ENCODE results near the gene PKHD1.

PKHD1 gene, protein sequence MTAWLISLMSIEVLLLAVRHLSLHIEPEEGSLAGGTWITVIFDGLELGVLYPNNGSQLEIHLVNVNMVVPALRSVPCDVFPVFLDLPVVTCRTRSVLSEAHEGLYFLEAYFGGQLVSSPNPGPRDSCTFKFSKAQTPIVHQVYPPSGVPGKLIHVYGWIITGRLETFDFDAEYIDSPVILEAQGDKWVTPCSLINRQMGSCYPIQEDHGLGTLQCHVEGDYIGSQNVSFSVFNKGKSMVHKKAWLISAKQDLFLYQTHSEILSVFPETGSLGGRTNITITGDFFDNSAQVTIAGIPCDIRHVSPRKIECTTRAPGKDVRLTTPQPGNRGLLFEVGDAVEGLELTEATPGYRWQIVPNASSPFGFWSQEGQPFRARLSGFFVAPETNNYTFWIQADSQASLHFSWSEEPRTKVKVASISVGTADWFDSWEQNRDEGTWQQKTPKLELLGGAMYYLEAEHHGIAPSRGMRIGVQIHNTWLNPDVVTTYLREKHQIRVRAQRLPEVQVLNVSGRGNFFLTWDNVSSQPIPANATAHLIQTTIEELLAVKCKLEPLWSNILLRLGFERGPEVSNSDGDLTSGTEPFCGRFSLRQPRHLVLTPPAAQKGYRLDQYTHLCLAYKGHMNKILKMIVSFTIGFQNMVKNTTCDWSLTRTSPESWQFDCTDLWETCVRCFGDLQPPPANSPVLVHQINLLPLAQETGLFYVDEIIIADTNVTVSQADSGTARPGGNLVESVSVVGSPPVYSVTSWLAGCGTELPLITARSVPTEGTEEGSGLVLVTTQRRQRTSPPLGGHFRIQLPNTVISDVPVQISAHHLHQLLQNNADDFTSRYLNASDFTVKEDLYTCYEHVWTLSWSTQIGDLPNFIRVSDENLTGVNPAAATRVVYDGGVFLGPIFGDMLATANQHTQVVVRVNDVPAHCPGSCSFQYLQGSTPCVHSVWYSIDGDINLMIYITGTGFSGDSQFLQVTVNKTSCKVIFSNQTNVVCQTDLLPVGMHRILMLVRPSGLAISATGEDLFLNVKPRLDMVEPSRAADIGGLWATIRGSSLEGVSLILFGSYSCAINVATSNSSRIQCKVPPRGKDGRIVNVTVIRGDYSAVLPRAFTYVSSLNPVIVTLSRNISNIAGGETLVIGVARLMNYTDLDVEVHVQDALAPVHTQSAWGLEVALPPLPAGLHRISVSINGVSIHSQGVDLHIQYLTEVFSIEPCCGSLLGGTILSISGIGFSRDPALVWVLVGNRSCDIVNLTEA (N-terminal part only)

DNA sequence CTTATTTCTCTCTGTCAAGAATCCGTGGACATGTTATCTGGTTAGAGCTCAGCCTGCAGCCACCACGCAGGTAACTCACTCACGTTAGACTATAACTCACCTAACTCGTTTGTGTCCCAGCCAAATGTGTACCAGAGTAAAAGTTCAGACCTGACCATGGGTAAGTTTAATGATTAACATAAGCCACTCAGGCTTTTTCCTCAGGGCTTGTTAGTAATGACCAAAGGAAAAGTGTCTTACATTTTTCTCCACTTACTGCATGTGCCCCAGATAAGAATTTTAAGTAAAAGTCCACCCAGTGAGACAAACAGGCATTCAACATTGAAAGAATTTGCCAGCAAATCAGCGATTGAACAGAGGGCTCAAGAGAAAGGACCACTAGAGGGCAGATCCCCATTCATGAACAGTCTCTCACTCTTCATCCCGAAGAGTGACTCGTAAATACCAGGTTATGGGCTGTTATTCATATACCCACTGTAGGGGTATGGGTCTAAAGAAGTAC is at the start of gene PKHD1:
PKHD1 (minus strand) TSS at position 116 of the 502 bp plus-strand sequence. CDS start 2,680 bp downstream, outside the sequence.
- peak; percentile 14 for DNase-seq
- in situ Hi-C loops (cut with MboI; ENCODE audit: low pct_unique_long_range_greater_than_20kb, low sequenced_read_pairs) = no loop called here

DNA sequence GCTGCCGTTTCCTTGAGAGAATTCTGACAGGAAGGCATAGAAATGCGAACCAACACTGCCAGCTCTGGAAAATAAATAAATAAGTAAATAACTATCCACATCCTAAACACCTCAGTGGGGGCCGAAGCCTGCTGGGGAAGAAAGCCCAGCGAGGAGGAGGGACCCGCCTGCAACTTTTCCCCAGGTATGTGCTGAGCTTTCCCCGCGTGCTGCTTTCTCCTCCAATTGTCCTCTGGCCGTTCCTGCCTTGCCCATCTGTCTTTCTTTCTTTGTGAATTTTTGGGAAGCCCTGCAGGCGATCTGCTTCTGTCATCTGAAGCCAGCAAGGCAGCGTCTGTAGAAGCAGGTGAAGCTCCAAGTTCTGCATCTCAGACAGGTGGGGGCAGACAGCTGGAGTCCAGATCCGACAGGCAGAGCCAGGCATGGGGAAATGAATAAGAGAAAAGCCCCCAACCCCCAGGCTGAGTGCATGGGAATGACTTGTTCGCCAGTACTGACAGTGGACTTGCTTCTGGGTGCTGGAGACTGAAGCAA is 49.6 kb upstream of the PKHD1 start:
- no peak for DNase-seq
- in situ Hi-C loops (cut with MboI; ENCODE audit: low pct_unique_long_range_greater_than_20kb, low sequenced_read_pairs) = no loop called here

DNA sequence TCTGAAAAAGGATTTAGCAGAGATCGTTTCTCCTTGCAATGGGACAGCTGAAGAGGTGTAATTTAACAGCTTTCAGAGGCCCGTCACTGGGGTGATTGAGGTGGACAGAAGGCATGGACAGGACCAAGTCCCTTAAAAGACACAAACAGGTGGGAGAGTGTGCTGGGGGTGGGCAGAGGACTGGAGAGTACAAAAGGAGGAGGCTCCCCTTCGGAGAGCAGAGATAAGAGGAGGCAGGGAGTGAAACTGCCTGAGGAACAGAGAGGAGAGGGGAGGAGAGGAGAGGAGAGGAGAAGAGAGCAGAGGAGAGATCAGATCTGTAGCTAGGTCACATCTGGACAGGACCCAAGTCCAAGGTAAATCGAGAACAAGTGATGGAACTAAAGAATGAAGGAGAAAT is 48.6 kb upstream of the PKHD1 start:
- DNase-seq = no peak
- in situ Hi-C loops (cut with MboI; ENCODE audit: low pct_unique_long_range_greater_than_20kb, low sequenced_read_pairs) = no loop called here

DNA sequence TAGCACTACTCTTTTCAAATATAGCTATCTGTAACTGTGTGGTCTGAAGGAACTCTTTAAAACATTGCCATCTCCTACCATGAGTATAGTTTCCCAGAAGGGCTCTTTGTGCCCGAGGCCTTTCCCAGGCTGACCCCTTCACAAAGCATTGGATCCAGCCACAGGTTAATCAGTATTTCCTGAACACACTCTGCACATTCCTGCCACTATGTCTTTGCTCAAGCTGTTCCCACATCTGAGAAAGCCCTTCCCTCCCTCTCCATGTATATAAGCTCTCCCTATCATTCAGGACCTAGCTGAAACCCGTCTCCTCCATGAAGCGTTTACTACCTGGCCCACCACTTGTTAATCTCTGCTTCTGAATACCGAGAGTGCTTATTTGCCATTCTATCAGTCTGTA is 47.8 kb upstream of the PKHD1 start:
- DNase-seq = no peak
- in situ Hi-C loops (cut with MboI; ENCODE audit: low pct_unique_long_range_greater_than_20kb, low sequenced_read_pairs) = no loop called here

DNA sequence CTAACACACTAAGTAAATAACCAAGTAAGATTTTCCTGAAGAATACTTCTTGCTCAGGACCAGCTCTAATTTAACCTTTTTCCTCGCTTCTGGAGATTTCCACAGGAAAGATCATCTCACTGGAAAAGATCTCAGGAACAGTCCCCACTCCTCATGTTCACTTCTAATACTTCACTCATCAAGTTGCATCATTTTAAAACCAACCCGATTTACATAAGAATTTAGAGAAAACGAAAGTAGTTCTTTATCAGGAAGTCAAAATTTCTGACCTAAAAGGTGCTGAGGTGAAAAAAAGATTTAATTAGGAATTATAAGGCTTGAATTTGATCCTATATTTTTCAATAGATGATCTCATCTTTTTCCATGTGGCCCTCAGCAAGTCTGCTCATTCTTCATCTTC is 46.6 kb upstream of the PKHD1 start:
- no peak for DNase-seq
- in situ Hi-C loops (cut with MboI; ENCODE audit: low pct_unique_long_range_greater_than_20kb, low sequenced_read_pairs) = no loop called here

DNA sequence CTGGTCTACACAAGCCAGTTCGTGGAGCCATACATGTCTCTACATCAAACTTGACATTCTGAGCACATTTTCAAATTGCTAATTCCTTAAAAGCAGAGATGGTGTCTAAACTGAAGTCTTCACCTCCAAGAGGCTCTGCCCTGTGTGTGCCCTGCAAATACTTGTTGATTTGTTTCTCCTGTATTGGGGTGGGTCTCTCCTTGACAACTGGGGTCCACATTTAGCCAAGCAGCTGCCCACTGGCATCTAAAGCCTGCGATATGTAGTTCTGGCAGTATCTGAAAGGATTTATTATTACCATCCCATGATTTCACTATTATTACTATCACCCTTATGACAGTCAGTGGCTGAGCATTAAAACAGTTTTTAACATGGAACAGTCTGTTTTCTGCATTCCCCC is 45.9 kb upstream of the PKHD1 start:
- DNase-seq = no peak
- in situ Hi-C loops (cut with MboI; ENCODE audit: low pct_unique_long_range_greater_than_20kb, low sequenced_read_pairs) = no loop called here

- no peak for DNase-seq
- in situ Hi-C loops (cut with MboI; ENCODE audit: low pct_unique_long_range_greater_than_20kb, low sequenced_read_pairs) = no loop called here
Measured at GRCh38 chr6:52132292-52132691, 44.9 kb upstream of the PKHD1 start.

DNA sequence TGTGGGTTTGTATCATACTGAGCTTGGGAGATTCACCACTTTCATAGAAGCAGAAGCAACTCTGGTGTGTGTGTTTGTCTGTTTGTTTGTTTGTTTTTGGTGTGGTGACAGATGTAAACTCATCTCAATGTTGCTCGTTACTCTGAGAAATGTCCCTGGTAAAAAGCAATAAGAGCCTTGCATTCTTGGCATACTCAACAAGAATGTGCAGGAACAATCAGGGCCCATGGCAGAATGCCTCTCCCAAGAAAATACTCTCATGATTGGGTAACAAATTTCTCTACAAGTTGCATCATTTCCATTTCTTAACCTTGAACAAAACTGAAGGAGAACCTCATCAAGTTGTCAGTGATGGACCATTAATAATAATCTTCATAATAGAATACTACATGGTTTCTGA is 43.0 kb upstream of the PKHD1 start:
- DNase-seq = no peak
- in situ Hi-C loops (cut with MboI; ENCODE audit: low pct_unique_long_range_greater_than_20kb, low sequenced_read_pairs) = no loop called here

DNA sequence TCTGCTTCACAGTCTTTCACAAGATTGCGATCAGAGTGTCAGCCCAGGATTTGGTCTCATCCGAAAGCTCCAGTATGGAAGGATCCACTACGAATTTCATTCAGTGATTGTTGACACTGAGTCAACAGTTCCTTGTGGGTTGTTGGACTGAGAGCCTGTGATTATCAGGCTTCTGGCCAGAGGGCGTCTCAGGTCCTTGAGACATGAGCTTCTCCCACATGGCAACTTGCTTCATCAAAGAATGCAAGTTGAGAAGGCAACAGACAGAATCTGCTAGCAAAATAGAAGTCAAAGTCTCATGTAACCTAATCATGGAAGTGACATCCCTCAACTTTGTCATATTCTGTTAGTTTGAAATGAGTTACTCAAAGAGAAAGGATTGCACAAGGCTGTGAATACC is 40.5 kb upstream of the PKHD1 start:
- in situ Hi-C loops (cut with MboI; ENCODE audit: low pct_unique_long_range_greater_than_20kb, low sequenced_read_pairs) = no loop called here
- no peak for DNase-seq

- DNase-seq = no peak
- in situ Hi-C loops (cut with MboI; ENCODE audit: low pct_unique_long_range_greater_than_20kb, low sequenced_read_pairs) = no loop called here
Measured at GRCh38 chr6:52126231-52126630, 38.8 kb upstream of the PKHD1 start.

DNA sequence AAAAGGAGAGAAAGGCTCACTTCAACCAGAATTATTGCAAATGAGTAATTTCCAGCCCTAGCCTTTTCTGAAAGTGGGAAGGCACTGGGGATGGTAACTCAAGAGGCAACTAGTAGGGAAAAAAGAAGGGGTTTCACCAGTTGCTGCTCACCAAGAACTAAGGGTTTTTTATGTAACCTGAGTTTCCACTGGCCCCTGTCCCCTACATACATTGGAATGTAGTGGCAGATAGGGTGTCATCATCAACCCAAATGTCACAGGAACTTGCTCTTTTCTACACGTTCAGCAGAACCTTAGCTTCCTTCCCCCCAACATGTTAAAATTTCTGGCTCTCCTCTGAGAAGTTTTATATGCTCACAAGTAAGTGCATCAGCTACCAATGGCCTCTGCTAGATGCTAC is 38.2 kb upstream of the PKHD1 start:
- DNase-seq = no peak
- in situ Hi-C loops (cut with MboI; ENCODE audit: low pct_unique_long_range_greater_than_20kb, low sequenced_read_pairs) = no loop called here

DNA sequence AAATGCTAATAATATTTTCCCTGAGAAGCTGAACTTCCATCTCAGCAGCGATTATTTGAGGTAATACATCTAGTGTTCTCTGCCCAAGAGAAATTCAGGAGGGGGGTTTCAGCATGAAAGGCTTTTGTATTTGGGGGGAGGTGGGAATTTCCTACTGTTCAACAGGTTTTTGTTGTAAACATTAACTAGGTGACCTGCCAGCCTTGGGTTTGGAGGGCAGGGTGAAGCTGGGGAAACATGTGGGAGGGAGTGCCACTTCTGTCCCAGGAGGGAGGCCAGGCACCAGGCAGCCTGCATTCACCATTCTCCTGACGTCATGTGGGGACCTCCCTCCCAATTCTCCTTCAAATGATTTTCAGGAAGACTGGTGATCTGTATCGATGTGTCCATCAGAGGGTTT is 37.7 kb upstream of the PKHD1 start:
- in situ Hi-C loops (cut with MboI; ENCODE audit: low pct_unique_long_range_greater_than_20kb, low sequenced_read_pairs) = no loop called here
- DNase-seq = no peak

GRCh38 chr6:52124126-52125121 is 37.0 kb upstream of the PKHD1 start:
- DNase-seq = no peak
- in situ Hi-C loops (cut with MboI; ENCODE audit: low pct_unique_long_range_greater_than_20kb, low sequenced_read_pairs) = no loop called here

GRCh38 chr6:52123251-52123650 is 35.8 kb upstream of the PKHD1 start:
- in situ Hi-C loops (cut with MboI; ENCODE audit: low pct_unique_long_range_greater_than_20kb, low sequenced_read_pairs) = no loop called here
- no peak for DNase-seq

DNA sequence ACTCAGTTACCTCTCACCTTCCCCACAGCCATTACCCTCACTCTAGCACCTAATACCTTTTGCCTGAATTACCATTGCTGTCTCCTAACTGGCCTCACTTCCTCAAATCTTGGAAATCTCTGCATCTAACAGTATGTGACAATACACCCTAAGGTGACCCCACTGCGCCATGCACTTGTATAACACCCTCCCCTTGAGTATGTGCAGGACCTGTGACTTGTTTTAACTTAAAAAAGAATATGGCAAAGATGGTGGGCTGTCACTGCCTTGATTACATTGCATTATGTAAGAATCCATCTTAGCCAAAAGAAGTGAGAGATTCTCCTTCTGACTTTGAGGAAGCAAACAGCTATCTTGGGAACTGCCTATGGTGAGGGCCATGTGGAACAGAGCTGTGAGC is 29.9 kb upstream of the PKHD1 start:
- no peak for DNase-seq
- in situ Hi-C loops (cut with MboI; ENCODE audit: low pct_unique_long_range_greater_than_20kb, low sequenced_read_pairs) = no loop called here

DNA sequence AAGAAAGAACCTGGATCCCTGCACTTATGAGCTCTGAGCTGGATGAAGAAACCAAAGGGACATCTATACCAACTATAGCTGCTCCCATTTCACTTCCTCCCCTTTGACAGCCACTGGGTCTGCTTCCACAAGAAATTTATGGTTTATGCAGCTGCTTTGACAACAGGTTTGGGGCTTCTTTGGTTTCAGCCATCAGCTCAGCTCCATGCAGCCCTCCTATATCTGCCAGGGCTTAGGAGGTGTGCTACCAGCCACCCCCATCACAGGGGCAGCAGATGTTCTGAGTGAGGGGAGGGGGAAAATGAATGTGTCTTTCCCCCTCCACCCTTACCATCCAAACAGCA is 29.2 kb upstream of the PKHD1 start:
- DNase-seq = no peak
- in situ Hi-C loops (cut with MboI; ENCODE audit: low pct_unique_long_range_greater_than_20kb, low sequenced_read_pairs) = no loop called here

DNA sequence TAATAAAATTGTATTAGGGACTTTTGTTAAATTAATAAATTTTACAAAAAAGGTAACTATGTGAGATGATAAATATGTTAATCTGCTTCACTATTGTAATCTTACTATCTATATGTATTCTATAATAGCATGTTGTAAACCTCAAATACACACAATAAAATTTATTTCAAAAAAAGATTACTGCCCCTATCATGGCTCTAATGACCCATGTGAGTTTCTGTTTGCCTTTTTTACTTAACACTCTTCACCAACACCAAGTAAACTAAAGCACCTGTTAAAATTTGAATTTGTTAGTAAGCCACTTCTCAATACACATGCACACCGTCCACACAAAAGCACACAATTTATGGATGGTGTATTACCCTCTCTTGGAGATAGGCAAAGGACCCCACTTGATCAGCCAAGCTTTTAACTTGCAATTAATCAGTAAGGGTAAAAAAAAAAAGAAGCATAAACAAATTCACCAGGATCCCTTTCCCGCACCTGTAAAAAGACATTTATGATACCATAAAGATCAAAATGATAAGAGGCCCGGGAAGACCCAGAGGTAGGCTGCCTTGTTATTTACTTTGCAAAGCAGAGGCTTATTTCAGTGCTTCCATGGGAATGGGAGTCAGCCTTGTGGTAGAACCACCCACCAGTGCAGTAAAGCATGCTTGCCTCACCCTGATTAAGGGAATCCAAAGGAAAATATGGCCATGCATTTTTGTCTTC is 28.6 kb upstream of the PKHD1 start:
- in situ Hi-C loops (cut with MboI; ENCODE audit: low pct_unique_long_range_greater_than_20kb, low sequenced_read_pairs) = no loop called here
- DNase-seq = no peak

Measured in KBM-7 (cell line).